Adrenal gland (tissue), 12 donors: Measurements from ENCODE around the gene MXRA7. TPM values are rescaled to one million over a fixed set of nuclear protein-coding genes. Genes with fewer than 3 reads are reported as not detected.

Source experiments
- DNase-seq, 7 donors: peaks; one replicate each; pipeline ENCODE4 v3.0.0-alpha.2; 2019 to 2020
- H3K27ac ChIP-seq, 5 donors: fragments of 200-600 bp; sonication (generic) in 4 of 5; 1 replicate in 3 of 5; 2 replicates in 2 of 5; pipeline versions ENCODE4 v1.5.1 to v1.8.0; 2016 to 2020; ENCODE audit warnings: mild to moderate bottlenecking in 1 of 5
- H3K27me3 ChIP-seq: fragments of 200-600 bp; 2 replicates; pipeline ENCODE4 v1.8.0; 2021
- H3K36me3 ChIP-seq, 2 donors: fragments of 200-600 bp; replicated peaks in 1 of 2; 1 replicate in 1 of 2; 2 replicates in 1 of 2; pipeline versions ENCODE4 v1.5.1 to v1.8.0; 2018 to 2022
- H3K4me1 ChIP-seq, 2 donors: fragments of 200-600 bp; replicated peaks in 1 of 2; 1 replicate in 1 of 2; 2 replicates in 1 of 2; pipeline versions ENCODE4 v1.5.1 to v1.8.0; 2018 to 2021
- H3K4me3 ChIP-seq, 4 donors: fragments of 200-600 bp; sonication (generic) in 3 of 4; one replicate each; pipeline ENCODE4 v1.5.1; 2016 to 2018
- H3K9me3 ChIP-seq, 3 donors: fragments of 200-600 bp; sonication (generic) in 1 of 3; replicated peaks in 1 of 3; 1 replicate in 2 of 3; 2 replicates in 1 of 3; pipeline versions ENCODE4 v1.5.1 to v1.8.0; 2016 to 2021
- POLR2A ChIP-seq, 2 donors: fragments of 450-650 bp; IDR thresholded peaks; one replicate each; pipeline ENCODE4 v1.6.1; 2017; ENCODE audit warnings: antibody characterized with exemption in 2 of 2, mild to moderate bottlenecking in 2 of 2, moderate library complexity in 1 of 2
- WGBS, 4 donors: extraction: QIAGEN DNeasy Blood & Tissue Kit in 2 of 4; methylation state at CpG; one replicate each; pipeline versions ENCODE4 v1.1.5 to v1.1.7; 2013 to 2017; 5-methylcytosine and 5-hydroxymethylcytosine counted together
- intact Hi-C, 2 donors: fragments of 100-400 bp; cut with DNase I; formaldehyde crosslinking; loops; one replicate each; pipeline versions ENCODE4 v1.14.1 to v1.15.0; 2022 to 2023
- polyA plus RNA-seq, 3 donors: library from polyadenylated mRNA; stranded (reverse); fragments of 200-250 nt in 2 of 3; fragments of 350-450 nt in 1 of 3; fragmentation: Illumina TruSeq in 1 of 3; extraction: RNeasy Lipid Tissue Mini Kit (QIAGEN cat#74804) in 1 of 3; gene quantifications; one replicate each; pipeline ENCODE4 v1.2.3, GENCODE V29; 2013 to 2014
- total RNA-seq, 9 donors: library from RNA; depleted of rRNA in 4 of 9; stranded (reverse); fragments of >200 nt in 4 of 9; fragments of 120-200 nt in 1 of 9; fragmentation: NEBNext Ultra II Directional in 1 of 9; extraction: Animal tissue kit (Norgen Biotek cat#: 25700) in 1 of 9; gene quantifications; one replicate each; pipeline versions ENCODE4 v1.1.0 to v1.2.4, GENCODE V29; 2013 to 2023
- TF ChIP-seq, protein P1 (sequence below), 6 experiments: fragments of 450-650 bp in 4 of 6; fragments of 200-600 bp in 2 of 6; sonication (generic) in 1 of 6; IDR thresholded peaks; 1 replicate in 5 of 6; 2 replicates in 1 of 6; pipeline versions ENCODE4 v1.5.1 to v1.8.0; 2016 to 2021; ENCODE audit warnings: antibody characterized with exemption in 6 of 6, mild to moderate bottlenecking in 2 of 6, moderate library complexity in 1 of 6
- donor health status: healthy with polysubstance abuse.
- donor health status: Bipolar disorder and iron deficiency.
- donor health status: DM: yes; HTN: yes; CAD: no.
- donor health status: DM: no; HTN: no; CAD: no.
- donor health status: DM: no; HTN: no; CAD: no.
- donor health status: DM: yes; HTN: yes; CAD: no.

Gene MXRA7
- total and polyA plus RNA-seq, 12 donors: 81.5 to 671 (median 356) TPM

DNA sequence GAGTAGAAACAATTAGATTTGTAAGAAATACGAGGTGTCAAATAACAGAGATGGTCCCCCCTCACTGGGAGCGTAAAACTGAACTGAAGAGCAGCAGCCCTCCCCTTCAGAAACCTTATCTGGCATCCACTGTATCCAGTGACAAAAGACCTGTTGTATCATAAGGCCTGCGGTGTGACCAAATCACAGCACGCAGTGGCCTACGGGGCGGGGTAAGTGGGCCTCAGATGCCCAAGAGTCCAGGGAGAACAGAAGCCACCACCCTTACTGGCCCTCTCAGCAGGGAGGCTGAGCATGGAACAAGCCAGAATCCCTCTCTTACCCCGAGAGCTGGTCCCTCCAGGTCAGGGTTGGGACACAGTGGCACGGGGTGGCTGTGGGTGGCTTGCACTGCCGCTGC, 10.2 kb upstream of the MXRA7 start:
- H3K4me3 ChIP-seq: no peak overlapping the region
- TF ChIP-seq POLR2A (IDR thresholded peaks at IDR 0.05): no peak
- TF ChIP-seq, protein P1, sequence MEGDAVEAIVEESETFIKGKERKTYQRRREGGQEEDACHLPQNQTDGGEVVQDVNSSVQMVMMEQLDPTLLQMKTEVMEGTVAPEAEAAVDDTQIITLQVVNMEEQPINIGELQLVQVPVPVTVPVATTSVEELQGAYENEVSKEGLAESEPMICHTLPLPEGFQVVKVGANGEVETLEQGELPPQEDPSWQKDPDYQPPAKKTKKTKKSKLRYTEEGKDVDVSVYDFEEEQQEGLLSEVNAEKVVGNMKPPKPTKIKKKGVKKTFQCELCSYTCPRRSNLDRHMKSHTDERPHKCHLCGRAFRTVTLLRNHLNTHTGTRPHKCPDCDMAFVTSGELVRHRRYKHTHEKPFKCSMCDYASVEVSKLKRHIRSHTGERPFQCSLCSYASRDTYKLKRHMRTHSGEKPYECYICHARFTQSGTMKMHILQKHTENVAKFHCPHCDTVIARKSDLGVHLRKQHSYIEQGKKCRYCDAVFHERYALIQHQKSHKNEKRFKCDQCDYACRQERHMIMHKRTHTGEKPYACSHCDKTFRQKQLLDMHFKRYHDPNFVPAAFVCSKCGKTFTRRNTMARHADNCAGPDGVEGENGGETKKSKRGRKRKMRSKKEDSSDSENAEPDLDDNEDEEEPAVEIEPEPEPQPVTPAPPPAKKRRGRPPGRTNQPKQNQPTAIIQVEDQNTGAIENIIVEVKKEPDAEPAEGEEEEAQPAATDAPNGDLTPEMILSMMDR (IDR thresholded peaks at IDR 0.05): no peak
- H3K4me1 ChIP-seq: peaks cover 18 to 63% of the 10 kb centered on the region in 2 donors
- H3K27me3 ChIP-seq: no peaks in the 10 kb centered on the region
- intact Hi-C loops: no loop called here
- H3K27ac ChIP-seq: peak overlapping the region in 4 of 5 donors; percentile 12 to 62 (median 21)
- peaks cover 0 to 90% of the 10 kb centered on the region in 2 donors for H3K36me3 ChIP-seq
- WGBS, 4 donors: 65 to 81% (median 70%) methylated on average over 7 to 9 of the region's 9 CpGs
- H3K9me3 ChIP-seq: no peaks in the 10 kb centered on the region
- peak in 3 of 7 donors; percentile 52 to 62 (median 54) for DNase-seq

DNA sequence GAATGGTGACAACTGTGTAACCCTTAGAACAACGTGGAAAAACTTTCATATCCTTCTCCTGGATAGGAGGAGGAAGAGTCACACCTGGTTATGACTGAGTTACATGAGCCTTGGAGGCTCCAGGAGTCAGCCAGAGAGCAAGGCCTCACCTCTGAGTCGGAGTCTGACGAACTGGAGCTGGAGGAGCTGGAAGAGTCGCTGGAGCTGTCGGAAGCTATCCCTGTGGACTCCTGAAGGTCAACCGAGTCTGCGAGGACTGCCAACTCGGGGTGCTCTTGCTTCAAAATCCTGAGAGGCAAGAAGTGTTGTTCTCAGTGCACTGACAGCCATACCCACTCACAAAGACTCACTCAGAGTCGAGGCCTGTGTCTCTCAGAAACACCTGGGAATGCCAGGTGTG, 9.4 kb upstream of the MXRA7 start:
- Histone ChIP-seq H3K27ac (peak overlapping the region in 4 of 5 donors; percentile 12 to 62 (median 34)), H3K36me3 (peaks cover 0 to 97% of the 10 kb centered on the region in 2 donors)

DNA sequence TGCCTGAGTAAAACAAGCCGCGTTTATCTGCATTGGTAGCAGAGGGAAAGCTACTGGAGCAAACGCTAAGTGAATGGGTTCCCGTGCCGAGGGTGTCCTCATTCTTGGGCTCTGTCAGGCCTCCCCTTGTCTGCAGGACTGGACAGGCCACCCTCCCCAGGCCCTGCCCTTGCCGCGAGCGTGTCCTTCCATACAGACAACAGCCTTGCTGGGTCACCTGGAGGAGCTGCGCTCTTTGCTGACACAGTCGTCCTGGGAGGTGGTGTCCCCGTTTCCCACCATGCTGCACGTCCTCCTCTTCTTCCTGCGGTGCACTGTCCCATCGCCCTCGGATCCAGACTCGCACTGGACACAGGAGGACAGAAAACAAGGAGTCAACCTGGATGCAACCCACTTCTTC, 7.8 kb upstream of the MXRA7 start:
- Histone ChIP-seq H3K27me3 (no peaks in the 10 kb centered on the region), H3K36me3 (peaks cover 0 to 90% of the 10 kb centered on the region in 2 donors), H3K9me3 (no peaks in the 10 kb centered on the region), H3K4me1 (peaks cover 17 to 59% of the 10 kb centered on the region in 2 donors), H3K4me3 (no peak overlapping the region), H3K27ac (no peak overlapping the region)
- 85 to 91% (median 89%) methylated on average over 13 to 16 of the region's 16 CpGs for WGBS, 4 donors
- TF ChIP-seq, protein P1 (IDR thresholded peaks at IDR 0.05): no peak
- TF ChIP-seq POLR2A (IDR thresholded peaks at IDR 0.05): no peak
- peak in 1 of 7 donors; percentile 51 for DNase-seq
- intact Hi-C loops: loop anchor here (5.0 to 10.0 kb wide), 3 partner anchors 41 to 164 kb away; a partner anchor contains a TSS

More for the DNA sequence above, 9.4 kb upstream of the MXRA7 start:
- Histone ChIP-seq H3K27me3 (no peaks in the 10 kb centered on the region), H3K4me3 (no peak overlapping the region), H3K9me3 (no peaks in the 10 kb centered on the region), H3K4me1 (peaks cover 19 to 66% of the 10 kb centered on the region in 2 donors)
- peak in 1 of 2 donors; percentile 7 for TF ChIP-seq POLR2A (IDR thresholded peaks at IDR 0.05)
- TF ChIP-seq, protein P1 (IDR thresholded peaks at IDR 0.05): no peak
- 41 to 65% (median 46%) methylated on average over 9 of the region's 9 CpGs for WGBS, 4 donors
- intact Hi-C loops: no loop called here
- DNase-seq: peak in 6 of 7 donors; percentile 53 to 76 (median 70)

- no peaks in the 10 kb centered on the region for H3K27me3 ChIP-seq
- TF ChIP-seq, protein P1 (IDR thresholded peaks at IDR 0.05): no peak
- no peak for TF ChIP-seq POLR2A (IDR thresholded peaks at IDR 0.05)
- no peak overlapping the region for H3K4me3 ChIP-seq
- DNase-seq: peak in 1 of 7 donors; percentile 53
- no peaks in the 10 kb centered on the region for H3K9me3 ChIP-seq
- peaks cover 0 to 86% of the 10 kb centered on the region in 2 donors for H3K36me3 ChIP-seq
- peak overlapping the region in 2 of 5 donors; percentile 77 to 80 for H3K27ac ChIP-seq
- intact Hi-C loops: loop anchor here (5.0 to 10.0 kb wide), 3 partner anchors 40 to 162 kb away; a partner anchor contains a TSS
- WGBS, 4 donors: 61 to 73% (median 63%) methylated on average over 6 of the region's 6 CpGs
- peaks cover 16 to 52% of the 10 kb centered on the region in 2 donors for H3K4me1 ChIP-seq
These were observed 6.1 kb upstream of the MXRA7 start for GRCh38 chr17:76716839-76717215.
